GM12878 (cell line): ENCODE measurements around the gene OTC. TPM values are rescaled to one million over a fixed set of nuclear protein-coding genes. Genes with fewer than 3 reads are reported as not detected.

Experiments
- ATAC-seq: fragments of 200-7000 bp; cut with Tn5 transposase; 3 replicates; pipeline ENCODE4 v1.9.1; 2020; ENCODE audit warnings: mild to moderate bottlenecking, moderate library complexity
- BruUV-seq: library from RNA; stranded (reverse); fragments of 400-500 nt; replicated peaks from 2 replicates; lab custom pipeline; 2021; lab: Mats Ljungman, UMichigan
- CTCF ChIA-PET: fragments of 300-600 bp; sonication (Branson Sonifier 250); formaldehyde crosslinking; extraction: SDS; loops from one replicate; lab custom pipeline; 2021; ENCODE audit warnings: inconsistent platforms; lab: Yijun Ruan, JAX
- POLR2A ChIA-PET: fragments of 350-600 bp; formaldehyde crosslinking; extraction: SDS; loops from one replicate; lab custom pipeline; 2021; ENCODE audit warnings: inconsistent platforms; lab: Charles Lee
- RAD21 ChIA-PET: fragments of 300-600 bp; sonication (Branson Sonifier 250); formaldehyde crosslinking; loops from one replicate; lab custom pipeline; 2023; ENCODE audit warnings: antibody characterized with exemption; ENCODE audit not compliant: unreplicated experiment; lab: Charles Lee
- SMC1A ChIA-PET: fragments of 300-600 bp; sonication (Branson Sonifier 250); formaldehyde crosslinking; loops from one replicate; lab custom pipeline; 2023; ENCODE audit not compliant: unreplicated experiment, uncharacterized antibody; lab: Charles Lee
- DNase-seq: peaks from one replicate; pipeline ENCODE4 v3.0.0-alpha.2; 2011; ENCODE audit warnings: low read depth, low spot score
- FAIRE-seq: peaks from 3 replicates; lab custom pipeline; 2011; peaks lifted over from hg19 to GRCh38; lab: Jason Lieb, UNC
- H2AFZ ChIP-seq: 2 replicates; pipeline ENCODE4 v1.6.0; 2011; ENCODE audit warnings: low read depth, low read length, control low read depth; ENCODE audit not compliant: control insufficient read depth
- H3K27ac ChIP-seq: 2 replicates; pipeline ENCODE4 v1.5.1; 2011; ENCODE audit warnings: control low read depth; ENCODE audit not compliant: control insufficient read depth, insufficient read depth
- H3K27me3 ChIP-seq, 2 experiments: replicated peaks in 1 of 2; 2 replicates each; pipeline versions ENCODE4 v1.6.0 to v1.6.1; 2011; ENCODE audit warnings: low read length in 1 of 2; ENCODE audit not compliant: control insufficient read depth in 2 of 2, insufficient read depth in 2 of 2
- H3K36me3 ChIP-seq, 2 experiments: 2 replicates each; pipeline ENCODE4 v1.5.1; 2011; ENCODE audit warnings: low read length in 1 of 2; ENCODE audit not compliant: control insufficient read depth in 2 of 2, insufficient read depth in 2 of 2
- H3K4me1 ChIP-seq: 2 replicates; pipeline ENCODE4 v1.6.1; 2011; ENCODE audit warnings: mild to moderate bottlenecking, low read length, moderate library complexity, mixed read lengths; ENCODE audit not compliant: control insufficient read depth, insufficient read depth
- H3K4me2 ChIP-seq: 2 replicates; pipeline ENCODE4 v1.6.0; 2011; ENCODE audit warnings: control low read depth; ENCODE audit not compliant: control insufficient read depth, insufficient read depth
- H3K4me3 ChIP-seq: fragments of 200-600 bp; sonication (generic); 2 replicates; pipeline ENCODE4 v1.5.1; 2016
- H3K79me2 ChIP-seq: 2 replicates; pipeline ENCODE4 v1.6.0; 2011; ENCODE audit warnings: low read length; ENCODE audit not compliant: control insufficient read depth, insufficient read depth
- H3K9ac ChIP-seq: 2 replicates; pipeline ENCODE4 v1.8.0; 2011; ENCODE audit warnings: low read length, control low read depth, mixed read lengths; ENCODE audit not compliant: control insufficient read depth, insufficient read depth
- H3K9me3 ChIP-seq: replicated peaks from 3 replicates; pipeline ENCODE4 v1.5.1; 2011; ENCODE audit warnings: mild to moderate bottlenecking, low read length; ENCODE audit not compliant: control insufficient read depth, insufficient read depth
- H4K20me1 ChIP-seq: 2 replicates; pipeline ENCODE4 v1.6.0; 2011; ENCODE audit not compliant: control insufficient read depth, insufficient read depth
- CHD1 ChIP-seq: IDR thresholded peaks from 2 replicates; pipeline ENCODE4 v1.6.1; 2012; ENCODE audit warnings: low read depth, low read length, improper control_type of control experiment
- CREB1 ChIP-seq: IDR thresholded peaks from 2 replicates; pipeline ENCODE4 v1.6.1; 2012; ENCODE audit warnings: low read depth, mild to moderate bottlenecking, inconsistent platforms
- EGR1 ChIP-seq, 2 experiments: IDR thresholded peaks; 1 replicate in 1 of 2; 2 replicates in 1 of 2; pipeline ENCODE4 v1.6.1; 2011 to 2012; ENCODE audit warnings: low read depth in 2 of 2, low read length in 2 of 2, borderline replicate concordance in 1 of 2, mild to moderate bottlenecking in 1 of 2, moderate library complexity in 1 of 2
- JUNB ChIP-seq: IDR thresholded peaks from 2 replicates; pipeline ENCODE4 v1.6.1; 2016; ENCODE audit warnings: antibody characterized with exemption, mild to moderate bottlenecking
- KAT2A ChIP-seq: conservative IDR thresholded peaks from 2 replicates; pipeline ENCODE4 v1.6.1; 2011; ENCODE audit warnings: low read depth, low read length; ENCODE audit not compliant: control insufficient read depth
- MEF2A ChIP-seq: IDR thresholded peaks from 2 replicates; pipeline ENCODE4 v1.6.1; 2011; ENCODE audit warnings: low read depth, mild to moderate bottlenecking, low read length, moderate library complexity; ENCODE audit not compliant: insufficient read depth
- PKNOX1 ChIP-seq: fragments of 450-650 bp; IDR thresholded peaks from 2 replicates; pipeline ENCODE4 v1.6.1; 2016; ENCODE audit warnings: mild to moderate bottlenecking
- RUNX3 ChIP-seq: IDR thresholded peaks from 2 replicates; pipeline ENCODE4 v1.6.1; 2012; ENCODE audit warnings: low read length, inconsistent platforms
- STAT1 ChIP-seq: fragments of 450-650 bp; conservative IDR thresholded peaks from 2 replicates; pipeline ENCODE4 v1.6.1; 2014; ENCODE audit warnings: antibody characterized with exemption, mild to moderate bottlenecking
- STAT3 ChIP-seq: IDR thresholded peaks from 2 replicates; pipeline ENCODE4 v1.6.1; 2011; ENCODE audit warnings: low read depth, low read length, improper control_type of control experiment
- USF2 ChIP-seq: IDR thresholded peaks from 2 replicates; pipeline ENCODE4 v1.6.1; 2011; ENCODE audit warnings: low read depth, low read length, improper control_type of control experiment, borderline replicate concordance
- ZNF207 ChIP-seq: fragments of 450-650 bp; IDR thresholded peaks from 2 replicates; pipeline ENCODE4 v1.6.1; 2014; ENCODE audit warnings: antibody characterized with exemption, mild to moderate bottlenecking, borderline replicate concordance
- ZNF592 ChIP-seq: fragments of 450-650 bp; IDR thresholded peaks from 2 replicates; pipeline ENCODE4 v1.6.1; 2017; ENCODE audit warnings: mild to moderate bottlenecking, moderate library complexity
- in situ Hi-C: fragments of 300-500 bp; cut with MboI; formaldehyde crosslinking; loops from 9 replicates; pipeline ENCODE4 v1.14.3; 2018; ENCODE audit warnings: mixed read lengths
- intact Hi-C: fragments of 100-400 bp; cut with micrococcal nuclease; formaldehyde crosslinking; loops from one replicate; pipeline ENCODE4 v1.14.2; 2022; ENCODE audit not compliant: unreplicated experiment
- polyA plus RNA-seq, 11 experiments: library from polyadenylated mRNA; depleted of rRNA in 4 of 11; unstranded in 6 of 11; stranded (reverse) in 5 of 11; fragments of >200 nt; fragmentation: Nextera tagmentation in 4 of 11; fragmentation: Illumina TruSeq in 1 of 11; extraction: Ambion mirVana in 4 of 11; extraction: Trizol in 1 of 11; gene quantifications; 1 replicate in 1 of 11; 2 replicates in 10 of 11; pipeline versions ENCODE4 v1.2.1 to v1.2.3, GENCODE V29; 2011 to 2016; ENCODE audit warnings: inconsistent platforms in 2 of 11, missing spikeins in 2 of 11, low read depth in 1 of 11
- total RNA-seq, 4 experiments: library from RNA; depleted of rRNA in 3 of 4; stranded (reverse); fragments of >200 nt in 3 of 4; fragmentation: Illumina TruSeq in 1 of 4; extraction: Trizol in 1 of 4; gene quantifications; 2 replicates each; pipeline versions ENCODE4 v1.2.1 to v1.2.3, GENCODE V29; 2013 to 2021

Gene OTC
- total and polyA plus RNA-seq, 10 of the 15 experiments (the other 5 are each of a cell fraction or from before 2014, with no cell fraction given) = not detected

GRCh38 chrX:38332505-38332904, 19.9 kb upstream of the OTC start:
- CTCF ChIA-PET = interaction anchor here (0.9 to 1.5 kb wide), 3 partner anchors 10 to 71 kb away, joined by 3 to 4 read pairs (median 4); no protein-coding TSS in a partner anchor
- H3K4me2 ChIP-seq = no peak overlapping the region
- POLR2A ChIA-PET = interaction anchor here (0.7 kb wide), 2 partner anchors 40 to 264 kb away, joined by 4 to 6 read pairs; no protein-coding TSS in a partner anchor
- ATAC-seq (peak; percentile 79), FAIRE-seq (no peak), DNase-seq (peak; percentile 26)
- H3K27me3 ChIP-seq = no peaks in the 10 kb centered on the region
- no peaks in the 10 kb centered on the region for H3K9me3 ChIP-seq
- TF ChIP-seq JUNB (0 out of 2 replicates have a peak, but pooled peaks have one; percentile 28), ZNF207 (no peak), RUNX3 (0 out of 2 replicates have a peak, but pooled peaks have one; percentile 14), USF2 (no peak), KAT2A (no peak), CREB1 (no peak), PKNOX1 (no peak), EGR1 (IDR thresholded peaks at IDR 0.05; ENCODE audit: borderline replicate concordance in 1 of 2, low read depth in 2 of 2, low read length in 2 of 2) (no peak), MEF2A (peak; percentile 47; the same call in 1 of the 2 replicates), CHD1 (no peak), STAT1 (no peak), STAT3 (no peak), ZNF592 (no peak)
- H3K4me3 ChIP-seq = no peak overlapping the region
- H2AFZ ChIP-seq = no peak overlapping the region
- intact Hi-C loops (no loop called here), in situ Hi-C loops (no loop called here)
- H3K36me3 ChIP-seq = no peaks in the 10 kb centered on the region
- H3K79me2 ChIP-seq = no peaks in the 10 kb centered on the region
- no TSS peak for BruUV-seq
- SMC1A ChIA-PET = interaction anchor here (0.8 kb wide), 1 partner anchor 142 kb away, joined by 4 read pairs; no protein-coding TSS in a partner anchor
- H3K4me1 ChIP-seq = no peaks in the 10 kb centered on the region; the same call in 1 of the 2 replicates
- no peak overlapping the region for H3K9ac ChIP-seq
- H3K27ac ChIP-seq = no peak overlapping the region
- RAD21 ChIA-PET = no interaction called here
- no peaks in the 10 kb centered on the region for H4K20me1 ChIP-seq
